WERI-Rb-1 (cell line): Measurements from ENCODE around the gene SUSD1.

ENCODE experiments used
- DNase-seq: peaks from one replicate; pipeline ENCODE4 v3.0.0-alpha.2; 2020
- H3K27ac ChIP-seq: fragments of 250-450 bp; sonication (Bioruptor Pico); 2 replicates; pipeline ENCODE4 v1.5.1; 2020; ENCODE audit warnings: mild to moderate bottlenecking, moderate library complexity
- H3K27me3 ChIP-seq: fragments of 250-450 bp; sonication (Bioruptor Pico); 2 replicates; pipeline ENCODE4 v1.5.1; 2021; ENCODE audit warnings: mild to moderate bottlenecking, low read depth, moderate library complexity; ENCODE audit not compliant: insufficient read depth, severe bottlenecking
- H3K36me3 ChIP-seq: fragments of 250-450 bp; sonication (Bioruptor Pico); 2 replicates; pipeline ENCODE4 v1.5.1; 2020; ENCODE audit warnings: mild to moderate bottlenecking, moderate library complexity
- H3K4me3 ChIP-seq: 2 replicates; pipeline ENCODE4 v1.5.1; 2011; ENCODE audit warnings: low read depth, mild to moderate bottlenecking, control low read depth, low read length
- H3K9me3 ChIP-seq: fragments of 250-450 bp; sonication (Bioruptor Pico); 2 replicates; pipeline ENCODE4 v1.5.1; 2021; ENCODE audit warnings: mild to moderate bottlenecking, moderate library complexity; ENCODE audit not compliant: severe bottlenecking
- CTCF ChIP-seq: IDR thresholded peaks from 2 replicates; pipeline ENCODE4 v1.5.1; 2011; ENCODE audit warnings: low read depth, mild to moderate bottlenecking, control low read depth, inconsistent platforms, low read length

SUSD1 gene

GRCh38 chr9:112112519-112112918 lies 62.6 kb downstream of the SUSD1 start:
- Histone ChIP-seq H3K27me3 (no peaks in the 10 kb centered on the region), H3K4me3 (no peak overlapping the region), H3K27ac (no peak overlapping the region), H3K9me3 (no peaks in the 10 kb centered on the region), H3K36me3 (peaks cover 33% of the 10 kb centered on the region)
- no peak for TF ChIP-seq CTCF
- DNase-seq: no peak

- no peak for DNase-seq
- Histone ChIP-seq H3K27ac (no peak overlapping the region), H3K4me3 (no peak overlapping the region), H3K36me3 (peaks cover 34% of the 10 kb centered on the region), H3K9me3 (no peaks in the 10 kb centered on the region), H3K27me3 (no peaks in the 10 kb centered on the region)
- TF ChIP-seq CTCF: no peak
Measured at GRCh38 chr9:112111461-112111860, 63.6 kb downstream of the SUSD1 start.

GRCh38 chr9:112110777-112111113 lies 64.4 kb downstream of the SUSD1 start:
- H3K27me3 ChIP-seq: no peaks in the 10 kb centered on the region
- H3K36me3 ChIP-seq: peaks cover 36% of the 10 kb centered on the region
- H3K9me3 ChIP-seq: no peaks in the 10 kb centered on the region
- no peak for TF ChIP-seq CTCF
- no peak overlapping the region for H3K27ac ChIP-seq
- no peak for DNase-seq
- H3K4me3 ChIP-seq: no peak overlapping the region

- TF ChIP-seq CTCF: no peak
- Histone ChIP-seq H3K9me3 (no peaks in the 10 kb centered on the region), H3K4me3 (no peak overlapping the region), H3K27ac (no peak overlapping the region), H3K36me3 (peaks cover 40% of the 10 kb centered on the region), H3K27me3 (no peaks in the 10 kb centered on the region)
- DNase-seq: peak; percentile 26
Measured at GRCh38 chr9:112110094-112110776, 64.9 kb downstream of the SUSD1 start.

GRCh38 chr9:112104901-112105300 lies 70.2 kb downstream of the SUSD1 start:
- H3K4me3 ChIP-seq: no peak overlapping the region
- DNase-seq: no peak
- H3K36me3 ChIP-seq: peaks cover 42% of the 10 kb centered on the region
- H3K27me3 ChIP-seq: no peaks in the 10 kb centered on the region
- H3K27ac ChIP-seq: no peak overlapping the region
- no peak for TF ChIP-seq CTCF
- H3K9me3 ChIP-seq: no peaks in the 10 kb centered on the region

GRCh38 chr9:112104401-112104800 lies 70.7 kb downstream of the SUSD1 start:
- TF ChIP-seq CTCF: no peak
- no peaks in the 10 kb centered on the region for H3K9me3 ChIP-seq
- no peaks in the 10 kb centered on the region for H3K27me3 ChIP-seq
- no peak overlapping the region for H3K27ac ChIP-seq
- no peak for DNase-seq
- peaks cover 41% of the 10 kb centered on the region for H3K36me3 ChIP-seq
- no peak overlapping the region for H3K4me3 ChIP-seq
